ENCODE measurements around the gene RGL4.
A peak's percentile ranks its signal among the peaks of the same experiment; 100 is the strongest.

RGL4 gene

DNA sequence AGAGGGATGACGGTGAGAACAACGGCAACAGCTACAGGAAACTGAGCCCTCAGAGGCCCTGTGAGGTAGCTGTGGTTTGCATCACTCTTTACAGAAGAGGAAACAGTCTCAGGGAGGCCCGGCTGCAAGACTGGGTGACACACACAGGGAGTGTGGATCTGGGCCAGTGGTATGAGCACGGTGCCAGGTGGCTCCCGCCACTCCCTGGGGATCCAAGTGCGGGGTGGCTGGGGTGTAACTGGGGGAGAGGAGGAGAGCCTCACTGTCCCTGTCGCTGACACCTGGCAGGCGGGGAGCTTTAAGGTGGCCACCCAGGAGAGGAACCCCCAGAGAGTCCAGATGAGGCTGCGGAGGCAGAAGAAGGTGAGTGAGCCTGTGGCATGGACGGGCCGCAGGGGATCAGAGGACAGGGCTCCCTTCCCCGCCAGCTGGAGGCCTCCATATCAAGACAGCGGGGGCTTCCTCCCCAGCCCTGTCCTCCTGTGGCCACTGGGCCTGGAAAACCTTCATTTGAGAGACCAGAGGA, 5.6 kb downstream of the RGL4 start:
- Histone ChIP-seq H2BK5ac (ENCODE audit: low read depth, low read length, poor library complexity, severe bottlenecking) (no peak overlapping the region), H3K4ac (ENCODE audit: low read depth in 1 of 2, low read length in 2 of 2) (no peak overlapping the region), H2BK120ac (ENCODE audit: low read depth, low read length) (no peak overlapping the region), H4K91ac (ENCODE audit: low read length) (no peak overlapping the region), H3K14ac (ENCODE audit: low read length in 2 of 2) (no peak overlapping the region), H2AK5ac (ENCODE audit: low read length, severe bottlenecking) (no peak overlapping the region), H3K4me2 (ENCODE audit: low read length, poor library complexity, severe bottlenecking) (no peak overlapping the region), H3K4me3 (ENCODE audit: insufficient read depth in 1 of 2, low read depth in 1 of 2, low read length in 2 of 2) (no peak overlapping the region), H3K23ac (ENCODE audit: low read length in 2 of 2) (no peak overlapping the region), H3K27ac (ENCODE audit: low read length, poor library complexity, severe bottlenecking) (no peak overlapping the region), H3K4me1 (ENCODE audit: control insufficient read depth, insufficient read depth, low read depth, low read length) (peaks cover 3% of the 10 kb centered on the region), H3K27me3 (ENCODE audit: control insufficient read depth in 1 of 2, insufficient read depth in 1 of 2, low read length in 2 of 2) (no peaks in the 10 kb centered on the region), H2BK15ac (ENCODE audit: low read depth, poor library complexity, severe bottlenecking) (no peak overlapping the region), H3K36me3 (ENCODE audit: control insufficient read depth in 1 of 2, insufficient read depth in 2 of 2, low read depth in 1 of 2, low read length in 2 of 2) (peaks cover 55 to 57% of the 10 kb centered on the region in 2 experiments), H2BK12ac (ENCODE audit: low read length in 2 of 2) (no peak overlapping the region), H2AFZ (ENCODE audit: low read depth, low read length) (no peak overlapping the region), H3K9ac (ENCODE audit: low read length) (no peak overlapping the region), H3K18ac (ENCODE audit: low read depth in 1 of 2, low read length in 2 of 2) (no peak overlapping the region), H3K79me1 (replicated peaks; ENCODE audit: low read length, poor library complexity, severe bottlenecking) (peaks cover 5% of the 10 kb centered on the region), H3K9me3 (ENCODE audit: control insufficient read depth, low read length) (no peaks in the 10 kb centered on the region), H4K8ac (ENCODE audit: low read length) (no peak overlapping the region)
- WGBS, result 95% methylated on average over 13 of the region's 13 CpGs
- no peak for DNase-seq

DNA sequence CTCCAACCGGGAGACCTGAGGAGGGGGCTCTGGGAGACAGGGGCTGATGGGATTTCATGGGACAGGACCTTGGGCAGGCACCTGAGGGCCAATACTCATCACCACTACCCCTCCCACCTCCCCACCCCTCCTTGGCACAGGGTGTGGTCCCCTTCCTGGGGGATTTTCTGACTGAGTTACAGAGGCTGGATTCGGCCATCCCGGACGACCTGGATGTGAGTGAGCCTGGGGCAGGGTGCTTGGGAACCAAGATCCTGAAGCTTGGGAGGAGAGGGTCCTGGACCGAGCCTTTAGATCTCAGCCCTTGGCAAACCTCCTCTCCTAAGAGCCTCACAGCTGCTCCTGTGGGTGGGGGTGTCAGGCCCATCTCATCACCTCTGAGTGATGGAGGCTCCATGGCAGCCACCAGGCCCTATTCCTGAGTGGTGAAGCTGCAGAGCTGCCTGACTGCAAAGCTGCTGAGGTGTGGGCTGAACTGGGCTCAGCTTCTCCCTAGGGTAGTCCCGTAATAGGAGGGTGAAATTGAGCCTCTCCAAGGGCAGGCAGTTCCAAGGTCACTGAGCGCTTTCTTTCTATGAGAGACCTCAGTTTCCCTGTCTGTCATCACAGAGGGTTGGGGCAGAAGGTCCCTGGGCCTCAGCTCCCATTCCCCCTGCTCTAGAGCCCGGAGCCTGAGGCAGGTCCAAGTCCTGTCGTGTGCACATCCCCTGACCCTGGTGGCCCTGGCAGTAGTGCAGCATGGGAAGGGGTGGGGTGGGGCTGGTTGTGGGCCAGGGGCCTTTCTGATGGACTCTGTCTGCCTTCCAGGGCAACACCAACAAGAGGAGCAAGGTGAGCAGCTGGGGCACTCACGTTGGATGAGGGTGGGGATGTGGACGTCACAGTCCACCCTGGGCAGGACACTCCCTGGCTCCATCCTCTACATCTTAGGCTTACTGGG, 6.5 kb downstream of the RGL4 start:
- Histone ChIP-seq H3K9me3 (ENCODE audit: control insufficient read depth, low read length) (no peaks in the 10 kb centered on the region), H3K14ac (ENCODE audit: low read length in 2 of 2) (no peak overlapping the region), H4K91ac (ENCODE audit: low read length) (no peak overlapping the region), H4K8ac (ENCODE audit: low read length) (no peak overlapping the region), H3K9ac (ENCODE audit: low read length) (no peak overlapping the region), H3K36me3 (ENCODE audit: control insufficient read depth in 1 of 2, insufficient read depth in 2 of 2, low read depth in 1 of 2, low read length in 2 of 2) (peaks cover 52 to 64% of the 10 kb centered on the region in 2 experiments), H2BK120ac (ENCODE audit: low read depth, low read length) (no peak overlapping the region), H3K27ac (ENCODE audit: low read length, poor library complexity, severe bottlenecking) (no peak overlapping the region), H3K4ac (ENCODE audit: low read depth in 1 of 2, low read length in 2 of 2) (no peak overlapping the region), H2AK5ac (ENCODE audit: low read length, severe bottlenecking) (no peak overlapping the region), H3K4me3 (ENCODE audit: insufficient read depth in 1 of 2, low read depth in 1 of 2, low read length in 2 of 2) (no peak overlapping the region), H3K79me1 (replicated peaks; ENCODE audit: low read length, poor library complexity, severe bottlenecking) (peaks cover 11% of the 10 kb centered on the region), H3K4me2 (ENCODE audit: low read length, poor library complexity, severe bottlenecking) (no peak overlapping the region), H3K4me1 (ENCODE audit: control insufficient read depth, insufficient read depth, low read depth, low read length) (peaks cover 3% of the 10 kb centered on the region), H3K23ac (ENCODE audit: low read length in 2 of 2) (no peak overlapping the region), H2BK15ac (ENCODE audit: low read depth, poor library complexity, severe bottlenecking) (no peak overlapping the region), H3K18ac (ENCODE audit: low read depth in 1 of 2, low read length in 2 of 2) (no peak overlapping the region), H2BK5ac (ENCODE audit: low read depth, low read length, poor library complexity, severe bottlenecking) (no peak overlapping the region), H2BK12ac (ENCODE audit: low read length in 2 of 2) (no peak overlapping the region), H3K27me3 (ENCODE audit: control insufficient read depth in 1 of 2, insufficient read depth in 1 of 2, low read length in 2 of 2) (no peaks in the 10 kb centered on the region), H2AFZ (ENCODE audit: low read depth, low read length) (no peak overlapping the region)
- WGBS, result 95% methylated on average over 10 of the region's 11 CpGs
- DNase-seq, result no peak

DNA sequence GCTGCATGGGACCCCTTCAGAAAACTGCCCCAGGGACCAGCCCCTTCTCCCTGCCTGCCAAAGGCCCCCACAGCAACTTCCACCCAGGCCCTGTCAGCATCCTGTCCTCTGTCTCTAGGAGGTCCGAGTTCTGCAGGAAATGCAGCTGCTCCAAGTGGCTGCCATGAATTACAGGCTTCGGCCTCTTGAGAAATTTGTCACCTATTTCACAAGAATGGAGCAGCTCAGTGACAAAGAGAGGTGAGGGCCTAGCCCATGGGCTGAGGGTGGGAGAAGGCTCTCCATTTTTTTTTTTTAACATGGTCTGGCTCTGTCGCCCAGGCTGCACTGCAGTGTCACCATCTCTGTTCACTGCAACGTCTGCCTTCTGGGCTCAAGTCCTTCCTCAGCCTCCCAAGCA, 7.3 kb downstream of the RGL4 start:
- no peak overlapping the region for H3K4me3 ChIP-seq (ENCODE audit: insufficient read depth in 1 of 2, low read depth in 1 of 2, low read length in 2 of 2)
- H3K18ac ChIP-seq (ENCODE audit: low read depth in 1 of 2, low read length in 2 of 2), result no peak overlapping the region
- H3K9me3 ChIP-seq (ENCODE audit: control insufficient read depth, low read length), result no peaks in the 10 kb centered on the region
- no peak overlapping the region for H3K4ac ChIP-seq (ENCODE audit: low read depth in 1 of 2, low read length in 2 of 2)
- H3K4me1 ChIP-seq (ENCODE audit: control insufficient read depth, insufficient read depth, low read depth, low read length), result peaks cover 3% of the 10 kb centered on the region
- H3K36me3 ChIP-seq (ENCODE audit: control insufficient read depth in 1 of 2, insufficient read depth in 2 of 2, low read depth in 1 of 2, low read length in 2 of 2), result peaks cover 47 to 69% of the 10 kb centered on the region in 2 experiments
- no peak overlapping the region for H2BK15ac ChIP-seq (ENCODE audit: low read depth, poor library complexity, severe bottlenecking)
- H4K91ac ChIP-seq (ENCODE audit: low read length), result no peak overlapping the region
- no peak overlapping the region for H2AK5ac ChIP-seq (ENCODE audit: low read length, severe bottlenecking)
- DNase-seq, result no peak
- WGBS, result 86% methylated on average over 4 of the region's 4 CpGs
- H3K79me1 ChIP-seq (replicated peaks; ENCODE audit: low read length, poor library complexity, severe bottlenecking), result peaks cover 14% of the 10 kb centered on the region
- H3K9ac ChIP-seq (ENCODE audit: low read length), result no peak overlapping the region
- no peak overlapping the region for H3K14ac ChIP-seq (ENCODE audit: low read length in 2 of 2)
- H3K27me3 ChIP-seq (ENCODE audit: control insufficient read depth in 1 of 2, insufficient read depth in 1 of 2, low read length in 2 of 2), result no peaks in the 10 kb centered on the region
- no peak overlapping the region for H2AFZ ChIP-seq (ENCODE audit: low read depth, low read length)
- H2BK12ac ChIP-seq (ENCODE audit: low read length in 2 of 2), result no peak overlapping the region
- no peak overlapping the region for H3K4me2 ChIP-seq (ENCODE audit: low read length, poor library complexity, severe bottlenecking)
- no peak overlapping the region for H4K8ac ChIP-seq (ENCODE audit: low read length)
- H2BK120ac ChIP-seq (ENCODE audit: low read depth, low read length), result no peak overlapping the region
- H3K27ac ChIP-seq (ENCODE audit: low read length, poor library complexity, severe bottlenecking), result no peak overlapping the region
- H2BK5ac ChIP-seq (ENCODE audit: low read depth, low read length, poor library complexity, severe bottlenecking), result no peak overlapping the region
- no peak overlapping the region for H3K23ac ChIP-seq (ENCODE audit: low read length in 2 of 2)

DNA sequence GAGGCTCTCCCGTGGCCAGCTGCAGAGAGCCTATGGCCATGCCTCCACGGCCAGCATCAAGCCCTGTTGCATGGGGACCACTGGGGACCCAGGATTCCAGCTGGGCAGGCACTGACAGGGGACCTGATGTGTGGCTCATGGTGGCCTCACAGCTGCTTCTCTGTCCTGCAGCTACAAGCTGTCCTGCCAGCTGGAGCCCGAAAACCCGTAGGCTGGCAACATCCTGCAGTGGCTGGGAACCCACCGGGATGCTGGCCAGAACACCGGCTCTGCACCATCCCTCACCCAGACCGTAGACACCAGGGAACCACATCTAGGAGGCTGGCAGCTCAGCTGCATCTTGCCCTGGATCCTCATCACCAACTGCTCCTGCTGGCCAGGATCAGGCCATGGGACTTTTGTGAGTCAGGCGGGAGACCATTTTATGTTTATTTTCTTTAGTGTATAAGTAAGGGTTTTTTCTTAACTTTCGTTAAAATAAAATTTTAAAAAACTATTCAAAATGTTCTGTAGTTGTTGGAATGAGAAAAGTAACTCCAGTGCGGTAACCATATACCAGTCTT, 7.9 kb downstream of the RGL4 start:
- no peak for DNase-seq
- H4K8ac ChIP-seq (ENCODE audit: low read length), result no peak overlapping the region
- no peak overlapping the region for H3K27ac ChIP-seq (ENCODE audit: low read length, poor library complexity, severe bottlenecking)
- peaks cover 3% of the 10 kb centered on the region for H3K4me1 ChIP-seq (ENCODE audit: control insufficient read depth, insufficient read depth, low read depth, low read length)
- no peak overlapping the region for H3K14ac ChIP-seq (ENCODE audit: low read length in 2 of 2)
- no peak overlapping the region for H2AK5ac ChIP-seq (ENCODE audit: low read length, severe bottlenecking)
- no peak overlapping the region for H3K4me2 ChIP-seq (ENCODE audit: low read length, poor library complexity, severe bottlenecking)
- H2AFZ ChIP-seq (ENCODE audit: low read depth, low read length), result no peak overlapping the region
- H2BK120ac ChIP-seq (ENCODE audit: low read depth, low read length), result no peak overlapping the region
- no peak overlapping the region for H3K4me3 ChIP-seq (ENCODE audit: insufficient read depth in 1 of 2, low read depth in 1 of 2, low read length in 2 of 2)
- no peak overlapping the region for H3K18ac ChIP-seq (ENCODE audit: low read depth in 1 of 2, low read length in 2 of 2)
- peak overlapping the region; percentile 1 for H4K91ac ChIP-seq (ENCODE audit: low read length)
- WGBS, result 97% methylated on average over 8 of the region's 10 CpGs
- no peak overlapping the region for H2BK15ac ChIP-seq (ENCODE audit: low read depth, poor library complexity, severe bottlenecking)
- no peak overlapping the region for H3K9ac ChIP-seq (ENCODE audit: low read length)
- H3K9me3 ChIP-seq (ENCODE audit: control insufficient read depth, low read length), result no peaks in the 10 kb centered on the region
- H3K79me1 ChIP-seq (replicated peaks; ENCODE audit: low read length, poor library complexity, severe bottlenecking), result peaks cover 20% of the 10 kb centered on the region
- H2BK12ac ChIP-seq (ENCODE audit: low read length in 2 of 2), result no peak overlapping the region
- H2BK5ac ChIP-seq (ENCODE audit: low read depth, low read length, poor library complexity, severe bottlenecking), result no peak overlapping the region
- no peak overlapping the region for H3K4ac ChIP-seq (ENCODE audit: low read depth in 1 of 2, low read length in 2 of 2)
- no peaks in the 10 kb centered on the region for H3K27me3 ChIP-seq (ENCODE audit: control insufficient read depth in 1 of 2, insufficient read depth in 1 of 2, low read length in 2 of 2)
- peaks cover 44 to 69% of the 10 kb centered on the region in 2 experiments for H3K36me3 ChIP-seq (ENCODE audit: control insufficient read depth in 1 of 2, insufficient read depth in 2 of 2, low read depth in 1 of 2, low read length in 2 of 2)
- no peak overlapping the region for H3K23ac ChIP-seq (ENCODE audit: low read length in 2 of 2)

All from mesenchymal stem cell (in vitro differentiated cells and primary cell).